Measurements from ENCODE around the gene SEC16B. TPM values are rescaled to one million over a fixed set of nuclear protein-coding genes. Genes with fewer than 3 reads are reported as not detected.

SEC16B gene
- 0.28 TPM for total RNA-seq
- 1.6 TPM for polyA plus RNA-seq
- long read RNA-seq, donor 1, result 0 reads
- long read RNA-seq, donor 2, result 0 reads
- long read RNA-seq, donor 3, result 0 reads
- long read RNA-seq, donor 4, result 0 reads
- long read RNA-seq, donor 5, result 0 reads
- long read RNA-seq, donor 6, result 0 reads
- long read RNA-seq, donor 7, result 0 reads
- long read RNA-seq, donor 8, result 0 reads
- long read RNA-seq, donor 9, result 0 reads
- long read RNA-seq, donor 10, result 0 reads

- Histone ChIP-seq H3K9me3 (ENCODE audit: control insufficient read depth in 2 of 2, insufficient read depth in 1 of 2, low read length in 1 of 2) (no peaks in the 10 kb centered on the region), H3K27ac (ENCODE audit: low read depth in 1 of 2, low read length in 1 of 2) (no peak within 1 kb of the TSS), H3K36me3 (ENCODE audit: control insufficient read depth in 2 of 2, insufficient read depth in 2 of 2, low read length in 1 of 2) (no peaks in the 10 kb centered on the region), H3K4me1 (ENCODE audit: control insufficient read depth in 2 of 2, insufficient read depth in 2 of 2, low read length in 2 of 2) (no peaks in the 10 kb centered on the region), H3K27me3 (ENCODE audit: control insufficient read depth in 2 of 2, insufficient read depth in 1 of 2, low read length in 1 of 2) (no peaks in the 10 kb centered on the region), H3K4me3 (ENCODE audit: low read length in 2 of 2) (no peak within 1 kb of the TSS)
- no peak for DNase-seq (ENCODE audit: low read depth in 6 of 9, low spot score in 9 of 9)
- 87% methylated on average over 12 of the region's 12 CpGs for WGBS
Measured at GRCh38 chr1:177969825-177970371, at the start of gene SEC16B. Gene SEC16B (minus strand): TSS chr1:177970058. CDS start chr1:177967981, 2,077 bp downstream.

- WGBS, result 96% methylated on average over 2 of the region's 2 CpGs
- DNase-seq (ENCODE audit: low read depth in 6 of 9, low spot score in 9 of 9), result no peak
- H3K36me3 ChIP-seq (ENCODE audit: control insufficient read depth in 2 of 2, insufficient read depth in 2 of 2, low read length in 1 of 2), result no peaks in the 10 kb centered on the region
- H3K9me3 ChIP-seq (ENCODE audit: control insufficient read depth in 2 of 2, insufficient read depth in 1 of 2, low read length in 1 of 2), result no peaks in the 10 kb centered on the region
- H3K4me3 ChIP-seq (ENCODE audit: low read length in 2 of 2), result no peak overlapping the region
- no peaks in the 10 kb centered on the region for H3K27me3 ChIP-seq (ENCODE audit: control insufficient read depth in 2 of 2, insufficient read depth in 1 of 2, low read length in 1 of 2)
- H3K27ac ChIP-seq (ENCODE audit: low read depth in 1 of 2, low read length in 1 of 2), result no peak overlapping the region
- H3K4me1 ChIP-seq (ENCODE audit: control insufficient read depth in 2 of 2, insufficient read depth in 2 of 2, low read length in 2 of 2), result no peaks in the 10 kb centered on the region
Measured at GRCh38 chr1:178019622-178020021, 49.8 kb upstream of the SEC16B start.

- Histone ChIP-seq H3K4me1 (ENCODE audit: control insufficient read depth in 2 of 2, insufficient read depth in 2 of 2, low read length in 2 of 2) (no peaks in the 10 kb centered on the region), H3K4me3 (ENCODE audit: low read length in 2 of 2) (no peak overlapping the region), H3K9me3 (ENCODE audit: control insufficient read depth in 2 of 2, insufficient read depth in 1 of 2, low read length in 1 of 2) (no peaks in the 10 kb centered on the region), H3K27ac (ENCODE audit: low read depth in 1 of 2, low read length in 1 of 2) (no peak overlapping the region), H3K36me3 (ENCODE audit: control insufficient read depth in 2 of 2, insufficient read depth in 2 of 2, low read length in 1 of 2) (no peaks in the 10 kb centered on the region), H3K27me3 (ENCODE audit: control insufficient read depth in 2 of 2, insufficient read depth in 1 of 2, low read length in 1 of 2) (no peaks in the 10 kb centered on the region)
- no peak for DNase-seq (ENCODE audit: low read depth in 6 of 9, low spot score in 9 of 9)
- 96% methylated on average over 1 of the region's 1 CpG for WGBS
Measured at GRCh38 chr1:178019208-178019607, 49.4 kb upstream of the SEC16B start.

GRCh38 chr1:178017517-178017916 is 47.7 kb upstream of the SEC16B start:
- H3K27ac ChIP-seq (ENCODE audit: low read depth in 1 of 2, low read length in 1 of 2), result no peak overlapping the region
- DNase-seq (ENCODE audit: low read depth in 6 of 9, low spot score in 9 of 9), result no peak
- H3K36me3 ChIP-seq (ENCODE audit: control insufficient read depth in 2 of 2, insufficient read depth in 2 of 2, low read length in 1 of 2), result no peaks in the 10 kb centered on the region
- 97% methylated on average over 2 of the region's 2 CpGs for WGBS
- no peak overlapping the region for H3K4me3 ChIP-seq (ENCODE audit: low read length in 2 of 2)
- no peaks in the 10 kb centered on the region for H3K4me1 ChIP-seq (ENCODE audit: control insufficient read depth in 2 of 2, insufficient read depth in 2 of 2, low read length in 2 of 2)
- no peaks in the 10 kb centered on the region for H3K9me3 ChIP-seq (ENCODE audit: control insufficient read depth in 2 of 2, insufficient read depth in 1 of 2, low read length in 1 of 2)
- no peaks in the 10 kb centered on the region for H3K27me3 ChIP-seq (ENCODE audit: control insufficient read depth in 2 of 2, insufficient read depth in 1 of 2, low read length in 1 of 2)

- Histone ChIP-seq H3K4me3 (ENCODE audit: low read length in 2 of 2) (no peak overlapping the region), H3K9me3 (ENCODE audit: control insufficient read depth in 2 of 2, insufficient read depth in 1 of 2, low read length in 1 of 2) (no peaks in the 10 kb centered on the region), H3K36me3 (ENCODE audit: control insufficient read depth in 2 of 2, insufficient read depth in 2 of 2, low read length in 1 of 2) (no peaks in the 10 kb centered on the region), H3K27me3 (ENCODE audit: control insufficient read depth in 2 of 2, insufficient read depth in 1 of 2, low read length in 1 of 2) (no peaks in the 10 kb centered on the region), H3K27ac (ENCODE audit: low read depth in 1 of 2, low read length in 1 of 2) (no peak overlapping the region), H3K4me1 (ENCODE audit: control insufficient read depth in 2 of 2, insufficient read depth in 2 of 2, low read length in 2 of 2) (no peaks in the 10 kb centered on the region)
- 88% methylated on average over 2 of the region's 2 CpGs for WGBS
- no peak for DNase-seq (ENCODE audit: low read depth in 6 of 9, low spot score in 9 of 9)
Measured at GRCh38 chr1:178011864-178012503, 42.1 kb upstream of the SEC16B start.

GRCh38 chr1:178011465-178011828 is 41.6 kb upstream of the SEC16B start:
- no peak overlapping the region for H3K27ac ChIP-seq (ENCODE audit: low read depth in 1 of 2, low read length in 1 of 2)
- 83% methylated on average over 3 of the region's 3 CpGs for WGBS
- H3K9me3 ChIP-seq (ENCODE audit: control insufficient read depth in 2 of 2, insufficient read depth in 1 of 2, low read length in 1 of 2), result no peaks in the 10 kb centered on the region
- no peaks in the 10 kb centered on the region for H3K36me3 ChIP-seq (ENCODE audit: control insufficient read depth in 2 of 2, insufficient read depth in 2 of 2, low read length in 1 of 2)
- no peak overlapping the region for H3K4me3 ChIP-seq (ENCODE audit: low read length in 2 of 2)
- H3K4me1 ChIP-seq (ENCODE audit: control insufficient read depth in 2 of 2, insufficient read depth in 2 of 2, low read length in 2 of 2), result no peaks in the 10 kb centered on the region
- no peaks in the 10 kb centered on the region for H3K27me3 ChIP-seq (ENCODE audit: control insufficient read depth in 2 of 2, insufficient read depth in 1 of 2, low read length in 1 of 2)
- no peak for DNase-seq (ENCODE audit: low read depth in 6 of 9, low spot score in 9 of 9)

GRCh38 chr1:178010674-178011464 is 41.0 kb upstream of the SEC16B start:
- H3K9me3 ChIP-seq (ENCODE audit: control insufficient read depth in 2 of 2, insufficient read depth in 1 of 2, low read length in 1 of 2), result no peaks in the 10 kb centered on the region
- H3K4me1 ChIP-seq (ENCODE audit: control insufficient read depth in 2 of 2, insufficient read depth in 2 of 2, low read length in 2 of 2), result no peaks in the 10 kb centered on the region
- DNase-seq (ENCODE audit: low read depth in 6 of 9, low spot score in 9 of 9), result no peak
- H3K27me3 ChIP-seq (ENCODE audit: control insufficient read depth in 2 of 2, insufficient read depth in 1 of 2, low read length in 1 of 2), result no peaks in the 10 kb centered on the region
- no peaks in the 10 kb centered on the region for H3K36me3 ChIP-seq (ENCODE audit: control insufficient read depth in 2 of 2, insufficient read depth in 2 of 2, low read length in 1 of 2)
- WGBS, result 89% methylated on average over 10 of the region's 10 CpGs
- H3K4me3 ChIP-seq (ENCODE audit: low read length in 2 of 2), result no peak overlapping the region
- H3K27ac ChIP-seq (ENCODE audit: low read depth in 1 of 2, low read length in 1 of 2), result no peak overlapping the region

GRCh38 chr1:178006043-178006442 is 36.2 kb upstream of the SEC16B start:
- Histone ChIP-seq H3K4me3 (ENCODE audit: low read length in 2 of 2) (no peak overlapping the region), H3K36me3 (ENCODE audit: control insufficient read depth in 2 of 2, insufficient read depth in 2 of 2, low read length in 1 of 2) (no peaks in the 10 kb centered on the region), H3K27me3 (ENCODE audit: control insufficient read depth in 2 of 2, insufficient read depth in 1 of 2, low read length in 1 of 2) (no peaks in the 10 kb centered on the region), H3K9me3 (ENCODE audit: control insufficient read depth in 2 of 2, insufficient read depth in 1 of 2, low read length in 1 of 2) (no peaks in the 10 kb centered on the region), H3K4me1 (ENCODE audit: control insufficient read depth in 2 of 2, insufficient read depth in 2 of 2, low read length in 2 of 2) (no peaks in the 10 kb centered on the region), H3K27ac (ENCODE audit: low read depth in 1 of 2, low read length in 1 of 2) (no peak overlapping the region)
- WGBS, result 96% methylated on average over 4 of the region's 4 CpGs
- DNase-seq (ENCODE audit: low read depth in 6 of 9, low spot score in 9 of 9), result no peak

- DNase-seq (ENCODE audit: low read depth in 6 of 9, low spot score in 9 of 9), result no peak
- Histone ChIP-seq H3K4me1 (ENCODE audit: control insufficient read depth in 2 of 2, insufficient read depth in 2 of 2, low read length in 2 of 2) (no peaks in the 10 kb centered on the region), H3K27ac (ENCODE audit: low read depth in 1 of 2, low read length in 1 of 2) (no peak overlapping the region), H3K4me3 (ENCODE audit: low read length in 2 of 2) (no peak overlapping the region), H3K9me3 (ENCODE audit: control insufficient read depth in 2 of 2, insufficient read depth in 1 of 2, low read length in 1 of 2) (no peaks in the 10 kb centered on the region), H3K36me3 (ENCODE audit: control insufficient read depth in 2 of 2, insufficient read depth in 2 of 2, low read length in 1 of 2) (no peaks in the 10 kb centered on the region), H3K27me3 (ENCODE audit: control insufficient read depth in 2 of 2, insufficient read depth in 1 of 2, low read length in 1 of 2) (no peaks in the 10 kb centered on the region)
- 85% methylated on average over 5 of the region's 5 CpGs for WGBS
Measured at GRCh38 chr1:178005450-178005849, 35.6 kb upstream of the SEC16B start.

Data from thymus (tissue), 14 donors.